IMR-90 (cell line): ENCODE data around the gene PLTP. TPM values are rescaled to one million over a fixed set of nuclear protein-coding genes. Genes with fewer than 3 reads are reported as not detected.

Experiments
- ATAC-seq: fragments of 200-7000 bp; cut with Tn5 transposase; 2 replicates; pipeline ENCODE4 v1.9.1; 2020; ENCODE audit warnings: low read depth, mild to moderate bottlenecking, moderate library complexity
- BruUV-seq: library from RNA; stranded (reverse); fragments of 400-500 nt; replicated peaks from 2 replicates; lab custom pipeline; 2021; lab: Mats Ljungman, UMichigan
- CTCF ChIA-PET: fragments of 300-600 bp; formaldehyde crosslinking; extraction: SDS; loops from one replicate; lab custom pipeline; 2021; ENCODE audit warnings: antibody characterized with exemption; lab: Yijun Ruan, JAX
- POLR2A ChIA-PET: fragments of 300-600 bp; sonication (Branson Sonifier 250); formaldehyde crosslinking; loops from one replicate; lab custom pipeline; 2022; ENCODE audit warnings: antibody characterized with exemption; ENCODE audit not compliant: unreplicated experiment; lab: Charles Lee
- DNase-seq: peaks from one replicate; pipeline ENCODE4 v3.0.0; 2013
- H2AFZ ChIP-seq: replicated peaks from 2 replicates; pipeline ENCODE3; 2013; ENCODE audit warnings: low read length, mild to moderate bottlenecking; ENCODE audit not compliant: poor library complexity
- H2AK5ac ChIP-seq: 2 replicates; pipeline ENCODE4 v1.6.1; 2013; ENCODE audit warnings: low read depth, low read length, inconsistent platforms
- H2AK9ac ChIP-seq: replicated peaks from 2 replicates; pipeline ENCODE3; 2013; ENCODE audit warnings: mild to moderate bottlenecking, low read depth, low read length, moderate library complexity; ENCODE audit not compliant: poor library complexity
- H2BK120ac ChIP-seq: 2 replicates; pipeline ENCODE4 v1.6.1; 2013; ENCODE audit warnings: low read depth, low read length, inconsistent platforms
- H2BK15ac ChIP-seq: 3 replicates; pipeline ENCODE4 v1.6.1; 2013; ENCODE audit warnings: low read depth, low read length, inconsistent platforms
- H2BK20ac ChIP-seq: 2 replicates; pipeline ENCODE4 v1.6.1; 2013; ENCODE audit warnings: low read depth, mild to moderate bottlenecking, inconsistent platforms, low read length, moderate library complexity
- H2BK5ac ChIP-seq: 2 replicates; pipeline ENCODE4 v1.6.1; 2013; ENCODE audit warnings: mild to moderate bottlenecking, low read depth, low read length, inconsistent platforms; ENCODE audit not compliant: poor library complexity, severe bottlenecking
- H3K14ac ChIP-seq: replicated peaks from 2 replicates; pipeline ENCODE4 v1.6.1; 2013; ENCODE audit warnings: low read depth, low read length, inconsistent platforms
- H3K18ac ChIP-seq: 2 replicates; pipeline ENCODE4 v1.6.1; 2013; ENCODE audit warnings: low read depth, low read length, control low read depth
- H3K23ac ChIP-seq: 2 replicates; pipeline ENCODE4 v1.6.1; 2013; ENCODE audit warnings: low read depth, low read length, inconsistent platforms
- H3K27ac ChIP-seq: 2 replicates; pipeline ENCODE4 v1.5.1; 2013; ENCODE audit warnings: mild to moderate bottlenecking, control low read depth, low read length; ENCODE audit not compliant: insufficient read depth
- H3K27me3 ChIP-seq: 2 replicates; pipeline ENCODE4 v1.6.1; 2013; ENCODE audit warnings: low read length; ENCODE audit not compliant: control insufficient read depth, insufficient read depth
- H3K36me3 ChIP-seq: 2 replicates; pipeline ENCODE4 v1.6.1; 2013; ENCODE audit warnings: low read length, mixed read lengths; ENCODE audit not compliant: control insufficient read depth, insufficient read depth
- H3K4ac ChIP-seq: 2 replicates; pipeline ENCODE4 v1.6.1; 2013; ENCODE audit warnings: low read depth, low read length, inconsistent platforms
- H3K4me1 ChIP-seq: 2 replicates; pipeline ENCODE4 v1.6.1; 2013; ENCODE audit warnings: low read length, mixed read lengths; ENCODE audit not compliant: control insufficient read depth, insufficient read depth
- H3K4me2 ChIP-seq: 2 replicates; pipeline ENCODE4 v1.6.1; 2013; ENCODE audit warnings: low read depth, mild to moderate bottlenecking, control low read depth, low read length, moderate library complexity
- H3K4me3 ChIP-seq: 2 replicates; pipeline ENCODE4 v1.5.1; 2013; ENCODE audit warnings: low read depth, mild to moderate bottlenecking, control low read depth, low read length, moderate library complexity; ENCODE audit not compliant: insufficient read depth
- H3K56ac ChIP-seq: 2 replicates; pipeline ENCODE4 v1.6.1; 2013; ENCODE audit warnings: low read length, inconsistent platforms; ENCODE audit not compliant: insufficient read depth; ENCODE audit errors: extremely low read depth
- H3K79me1 ChIP-seq, 2 experiments: 2 replicates each; pipeline ENCODE4 v1.6.1; 2013; ENCODE audit warnings: low read length in 2 of 2, inconsistent platforms in 1 of 2, low read depth in 1 of 2
- H3K9ac ChIP-seq: 2 replicates; pipeline ENCODE4 v1.6.1; 2013; ENCODE audit warnings: low read depth, low read length, control low read depth
- H3K9me1 ChIP-seq: 2 replicates; pipeline ENCODE4 v1.6.1; 2013; ENCODE audit warnings: low read length, inconsistent platforms; ENCODE audit not compliant: insufficient read depth
- H3K9me3 ChIP-seq: 2 replicates; pipeline ENCODE4 v1.6.1; 2013; ENCODE audit warnings: low read length; ENCODE audit not compliant: control insufficient read depth, insufficient read depth
- H4K20me1 ChIP-seq: 2 replicates; pipeline ENCODE4 v1.6.1; 2013; ENCODE audit warnings: low read length, inconsistent platforms; ENCODE audit not compliant: insufficient read depth
- H4K5ac ChIP-seq: 2 replicates; pipeline ENCODE4 v1.6.1; 2013; ENCODE audit warnings: mild to moderate bottlenecking, low read depth, low read length, control low read depth
- H4K8ac ChIP-seq, 2 experiments: 2 replicates each; pipeline ENCODE4 v1.6.1; 2013; ENCODE audit warnings: low read depth in 2 of 2, low read length in 2 of 2, control low read depth in 1 of 2, inconsistent platforms in 1 of 2
- H4K91ac ChIP-seq: 2 replicates; pipeline ENCODE4 v1.6.1; 2013; ENCODE audit warnings: low read depth, low read length, inconsistent platforms; ENCODE audit not compliant: insufficient read depth
- CEBPB ChIP-seq: IDR thresholded peaks from 2 replicates; pipeline ENCODE4 v1.6.1; 2012; ENCODE audit warnings: low read depth, low read length, improper control_type of control experiment
- CTCF ChIP-seq: conservative IDR thresholded peaks from 2 replicates; pipeline ENCODE4 v1.5.1; 2012; ENCODE audit warnings: mild to moderate bottlenecking, low read depth, low read length, improper control_type of control experiment
- ELK1 ChIP-seq: fragments of 150-350 bp; IDR thresholded peaks from 2 replicates; pipeline ENCODE4 v1.6.1; 2016; ENCODE audit warnings: low read depth, mild to moderate bottlenecking, low read length, moderate library complexity, borderline replicate concordance
- FOS ChIP-seq: fragments of 150-350 bp; IDR thresholded peaks from 2 replicates; pipeline ENCODE4 v1.6.1; 2016; ENCODE audit warnings: low read depth, low read length
- MAZ ChIP-seq: IDR thresholded peaks from 2 replicates; pipeline ENCODE4 v1.6.1; 2012; ENCODE audit warnings: low read depth, mild to moderate bottlenecking, low read length, improper control_type of control experiment, moderate library complexity, borderline replicate concordance
- MXI1 ChIP-seq: IDR thresholded peaks from 2 replicates; pipeline ENCODE4 v1.6.1; 2012; ENCODE audit warnings: low read depth, mild to moderate bottlenecking, low read length, moderate library complexity, borderline replicate concordance
- SMC3 ChIP-seq: fragments of 150-350 bp; IDR thresholded peaks from 2 replicates; pipeline ENCODE4 v1.6.1; 2016; ENCODE audit warnings: low read depth, mild to moderate bottlenecking, antibody characterized with exemption, low read length, moderate library complexity
- WGBS, 2 experiments: methylation state at CpG; one replicate each; pipeline versions ENCODE4 v1.1.5 to v1.1.7; 2013; ENCODE audit warnings: missing lambda C conversion rate in 2 of 2; ENCODE audit not compliant: insufficient read length in 1 of 2; ENCODE audit errors: extremely low coverage in 2 of 2; 5-methylcytosine and 5-hydroxymethylcytosine counted together
- dilution Hi-C: fragments of 300-500 bp; cut with HindIII; formaldehyde crosslinking; loops from one replicate; pipeline ENCODE4 v1.14.3; 2018; ENCODE audit warnings: low sequenced_read_pairs; ENCODE audit not compliant: unreplicated experiment
- in situ Hi-C: fragments of 300-500 bp; cut with MboI; formaldehyde crosslinking; loops from 3 replicates; pipeline ENCODE4 v1.14.3; 2019; ENCODE audit warnings: low sequenced_read_pairs, inconsistent platforms, mixed read lengths
- intact Hi-C: fragments of 100-400 bp; cut with micrococcal nuclease; formaldehyde crosslinking; loops from 2 replicates; pipeline ENCODE4 v1.10.0; 2022
- polyA plus RNA-seq, 3 experiments: library from polyadenylated mRNA; depleted of rRNA; stranded (reverse); fragments of >200 nt; gene quantifications; 2 replicates each; pipeline ENCODE4 v1.2.3, GENCODE V29; 2012; ENCODE audit warnings: low replicate concordance in 1 of 3
- total RNA-seq: library from RNA; depleted of rRNA; stranded (reverse); fragments of >200 nt; gene quantifications from 2 replicates; pipeline ENCODE4 v1.2.3, GENCODE V29; 2012

The PLTP gene
- total and polyA plus RNA-seq, 2 of the 4 experiments (the other 2 are of a cell fraction): 5.4 to 55.8 TPM

- no peak overlapping the region for H3K14ac ChIP-seq
- H2AK5ac ChIP-seq: no peak overlapping the region
- BruUV-seq: no TSS peak
- H3K27ac ChIP-seq: no peak overlapping the region
- no peaks in the 10 kb centered on the region for H3K27me3 ChIP-seq
- no peak overlapping the region for H4K5ac ChIP-seq
- no peak overlapping the region for H2BK20ac ChIP-seq
- WGBS, 2 experiments: no CpG with 5 or more reads among the region's 2 CpGs
- peaks cover 4% of the 10 kb centered on the region for H4K20me1 ChIP-seq
- no peaks in the 10 kb centered on the region for H3K9me3 ChIP-seq
- ChIA-PET POLR2A (interaction anchor here (0.6 kb wide), 1 partner anchor 16 kb away, joined by 4 read pairs; no protein-coding TSS in a partner anchor), CTCF (interaction anchor here (1.0 kb wide), 1 partner anchor 11 kb away, joined by 4 read pairs; no protein-coding TSS in a partner anchor)
- H4K91ac ChIP-seq: no peak overlapping the region
- H2AFZ ChIP-seq: no peak overlapping the region
- dilution Hi-C loops: no loop called here
- no peak overlapping the region for H4K8ac ChIP-seq
- H3K56ac ChIP-seq: no peak overlapping the region
- ATAC-seq: no peak
- no peak for TF ChIP-seq SMC3
- TF ChIP-seq ELK1: no peak
- no peak for TF ChIP-seq CEBPB
- TF ChIP-seq MXI1: no peak
- no peak for TF ChIP-seq CTCF
- TF ChIP-seq MAZ: no peak
- no peak for TF ChIP-seq FOS
- H2AK9ac ChIP-seq: no peak overlapping the region
- intact Hi-C loops: no loop called here
- H3K18ac ChIP-seq: no peak overlapping the region
- H3K4me1 ChIP-seq: peaks cover 8% of the 10 kb centered on the region; the same call in 1 of the 2 replicates
- no peak overlapping the region for H2BK5ac ChIP-seq
- no peak overlapping the region for H3K4me3 ChIP-seq
- H3K9ac ChIP-seq: no peak overlapping the region
- in situ Hi-C loops: no loop called here
- no peak overlapping the region for H3K4ac ChIP-seq
- H3K23ac ChIP-seq: no peak overlapping the region
- no peak overlapping the region for H2BK120ac ChIP-seq
- DNase-seq: no peak
- H3K79me1 ChIP-seq: peaks cover 6 to 16% of the 10 kb centered on the region in 2 experiments
- no peaks in the 10 kb centered on the region for H3K36me3 ChIP-seq
- no peak overlapping the region for H3K4me2 ChIP-seq
- H2BK15ac ChIP-seq: no peak overlapping the region
- no peaks in the 10 kb centered on the region; the same call in 1 of the 2 replicates for H3K9me1 ChIP-seq
Observed at GRCh38 chr20:45926731-45927070, 14.7 kb upstream of the PLTP start.
